Uterus (tissue), 4 donors: ENCODE results near the gene CDC25A. TPM values are rescaled to one million over a fixed set of nuclear protein-coding genes. Genes with fewer than 3 reads are reported as not detected.
A peak's percentile ranks its signal among the peaks of the same experiment; 100 is the strongest.

Experiments used
- DNase-seq, 2 donors: peaks; one replicate each; pipeline ENCODE4 v3.0.0-alpha.2; 2019 to 2020
- H3K27ac ChIP-seq, 2 donors: fragments of 200-600 bp; sonication (generic); 1 replicate in 1 of 2; 2 replicates in 1 of 2; pipeline ENCODE4 v1.5.1; 2016 to 2018
- H3K27me3 ChIP-seq, 2 donors: fragments of 200-600 bp; sonication (generic); one replicate each; pipeline ENCODE4 v1.5.1; 2018 to 2019; ENCODE audit warnings: control low read depth in 1 of 2
- H3K36me3 ChIP-seq, 2 donors: fragments of 200-600 bp; sonication (generic); one replicate each; pipeline ENCODE4 v1.5.1; 2019; ENCODE audit warnings: control low read depth in 1 of 2
- H3K4me1 ChIP-seq, 2 donors: fragments of 200-600 bp; sonication (generic); one replicate each; pipeline ENCODE4 v1.5.1; 2018 to 2019; ENCODE audit warnings: control low read depth in 1 of 2
- H3K4me3 ChIP-seq, 2 donors: fragments of 200-600 bp; sonication (generic); 1 replicate in 1 of 2; 2 replicates in 1 of 2; pipeline ENCODE4 v1.5.1; 2018 to 2019; ENCODE audit warnings: mild to moderate bottlenecking in 1 of 2
- H3K9me3 ChIP-seq, 2 donors: fragments of 200-600 bp; sonication (generic); one replicate each; pipeline ENCODE4 v1.5.1; 2019; ENCODE audit warnings: control low read depth in 1 of 2
- POLR2A ChIP-seq, 2 donors: fragments of 450-650 bp; IDR thresholded peaks; one replicate each; pipeline ENCODE4 v1.6.1; 2016; ENCODE audit warnings: antibody characterized with exemption in 2 of 2, mild to moderate bottlenecking in 1 of 2, moderate library complexity in 1 of 2
- intact Hi-C: fragments of 100-400 bp; cut with DNase I; formaldehyde crosslinking; loops from one replicate; pipeline ENCODE4 v1.15.1; 2023; ENCODE audit warnings: low total_unique reads
- total RNA-seq, 4 donors: library from RNA; depleted of rRNA in 3 of 4; stranded (reverse); fragments of >200 nt in 3 of 4; gene quantifications; one replicate each; pipeline versions ENCODE4 v1.1.0 to v1.2.4, GENCODE V29; 2014 to 2023
- TF ChIP-seq, protein P1 (sequence below), 4 experiments: fragments of 200-600 bp in 2 of 4; fragments of 450-650 bp in 2 of 4; sonication (generic) in 2 of 4; IDR thresholded peaks; one replicate each; pipeline ENCODE4 v1.5.1; 2016 to 2019; ENCODE audit warnings: antibody characterized with exemption in 4 of 4, mild to moderate bottlenecking in 2 of 4, moderate library complexity in 1 of 4
- donor health status: DM: yes; HTN: yes; CAD: no.

Gene CDC25A
- total RNA-seq, 4 donors from 2014 or later: 0.67 to 10.5 TPM; not detected in 2

DNA sequence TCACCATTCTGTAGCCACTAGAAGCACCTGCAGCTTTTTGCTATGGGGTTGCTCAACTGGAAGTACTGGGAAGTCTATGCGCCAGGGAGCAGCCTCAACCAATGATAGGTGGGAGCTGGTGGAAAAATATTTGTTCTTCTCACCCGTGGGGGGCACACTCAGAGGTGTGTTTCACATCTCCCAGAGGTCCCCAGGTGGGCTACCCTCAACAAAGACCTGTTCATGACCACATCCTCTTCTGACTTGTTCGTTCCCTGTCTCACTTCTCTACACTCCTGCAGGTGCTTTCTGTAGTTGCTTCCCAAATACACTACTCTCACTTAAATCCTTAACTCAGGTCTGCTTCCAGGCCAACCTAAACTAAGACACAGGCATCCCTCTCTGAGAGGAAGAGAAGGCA, 38.7 kb upstream of the CDC25A start:
- Histone ChIP-seq H3K9me3 (no peaks in the 10 kb centered on the region), H3K4me1 (no peaks in the 10 kb centered on the region), H3K27ac (no peak overlapping the region), H3K36me3 (no peaks in the 10 kb centered on the region), H3K27me3 (no peaks in the 10 kb centered on the region), H3K4me3 (no peak overlapping the region)
- no peak for DNase-seq
- intact Hi-C loops: no loop called here
- TF ChIP-seq, protein P1, sequence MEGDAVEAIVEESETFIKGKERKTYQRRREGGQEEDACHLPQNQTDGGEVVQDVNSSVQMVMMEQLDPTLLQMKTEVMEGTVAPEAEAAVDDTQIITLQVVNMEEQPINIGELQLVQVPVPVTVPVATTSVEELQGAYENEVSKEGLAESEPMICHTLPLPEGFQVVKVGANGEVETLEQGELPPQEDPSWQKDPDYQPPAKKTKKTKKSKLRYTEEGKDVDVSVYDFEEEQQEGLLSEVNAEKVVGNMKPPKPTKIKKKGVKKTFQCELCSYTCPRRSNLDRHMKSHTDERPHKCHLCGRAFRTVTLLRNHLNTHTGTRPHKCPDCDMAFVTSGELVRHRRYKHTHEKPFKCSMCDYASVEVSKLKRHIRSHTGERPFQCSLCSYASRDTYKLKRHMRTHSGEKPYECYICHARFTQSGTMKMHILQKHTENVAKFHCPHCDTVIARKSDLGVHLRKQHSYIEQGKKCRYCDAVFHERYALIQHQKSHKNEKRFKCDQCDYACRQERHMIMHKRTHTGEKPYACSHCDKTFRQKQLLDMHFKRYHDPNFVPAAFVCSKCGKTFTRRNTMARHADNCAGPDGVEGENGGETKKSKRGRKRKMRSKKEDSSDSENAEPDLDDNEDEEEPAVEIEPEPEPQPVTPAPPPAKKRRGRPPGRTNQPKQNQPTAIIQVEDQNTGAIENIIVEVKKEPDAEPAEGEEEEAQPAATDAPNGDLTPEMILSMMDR (IDR thresholded peaks at IDR 0.05): no peak
- TF ChIP-seq POLR2A (IDR thresholded peaks at IDR 0.05): no peak

DNA sequence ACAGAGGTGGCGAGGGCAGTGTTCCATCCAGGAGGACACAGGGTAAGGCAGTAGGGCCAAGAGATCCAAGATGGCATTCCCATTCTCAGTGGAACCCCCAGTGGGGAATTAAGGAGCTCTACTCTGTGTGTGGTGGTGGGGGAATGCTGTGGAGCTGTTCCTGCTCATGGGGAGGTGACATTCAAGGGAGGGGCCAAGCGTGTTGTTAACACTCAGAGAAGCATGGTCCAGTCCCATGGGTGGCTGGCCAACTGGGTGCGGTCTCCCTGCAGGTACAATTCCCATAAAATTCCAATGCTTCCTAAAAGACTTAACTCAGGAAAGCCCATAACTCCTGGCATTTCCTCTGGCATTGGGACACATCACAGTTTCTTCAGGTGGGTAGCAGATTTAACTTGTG, 37.4 kb upstream of the CDC25A start:
- Histone ChIP-seq H3K27ac (no peak overlapping the region), H3K4me1 (no peaks in the 10 kb centered on the region), H3K27me3 (no peaks in the 10 kb centered on the region), H3K9me3 (no peaks in the 10 kb centered on the region), H3K36me3 (no peaks in the 10 kb centered on the region), H3K4me3 (no peak overlapping the region)
- intact Hi-C loops: no loop called here
- no peak for DNase-seq
- no peak for TF ChIP-seq POLR2A (IDR thresholded peaks at IDR 0.05)
- TF ChIP-seq, protein P1 (IDR thresholded peaks at IDR 0.05): no peak

DNA sequence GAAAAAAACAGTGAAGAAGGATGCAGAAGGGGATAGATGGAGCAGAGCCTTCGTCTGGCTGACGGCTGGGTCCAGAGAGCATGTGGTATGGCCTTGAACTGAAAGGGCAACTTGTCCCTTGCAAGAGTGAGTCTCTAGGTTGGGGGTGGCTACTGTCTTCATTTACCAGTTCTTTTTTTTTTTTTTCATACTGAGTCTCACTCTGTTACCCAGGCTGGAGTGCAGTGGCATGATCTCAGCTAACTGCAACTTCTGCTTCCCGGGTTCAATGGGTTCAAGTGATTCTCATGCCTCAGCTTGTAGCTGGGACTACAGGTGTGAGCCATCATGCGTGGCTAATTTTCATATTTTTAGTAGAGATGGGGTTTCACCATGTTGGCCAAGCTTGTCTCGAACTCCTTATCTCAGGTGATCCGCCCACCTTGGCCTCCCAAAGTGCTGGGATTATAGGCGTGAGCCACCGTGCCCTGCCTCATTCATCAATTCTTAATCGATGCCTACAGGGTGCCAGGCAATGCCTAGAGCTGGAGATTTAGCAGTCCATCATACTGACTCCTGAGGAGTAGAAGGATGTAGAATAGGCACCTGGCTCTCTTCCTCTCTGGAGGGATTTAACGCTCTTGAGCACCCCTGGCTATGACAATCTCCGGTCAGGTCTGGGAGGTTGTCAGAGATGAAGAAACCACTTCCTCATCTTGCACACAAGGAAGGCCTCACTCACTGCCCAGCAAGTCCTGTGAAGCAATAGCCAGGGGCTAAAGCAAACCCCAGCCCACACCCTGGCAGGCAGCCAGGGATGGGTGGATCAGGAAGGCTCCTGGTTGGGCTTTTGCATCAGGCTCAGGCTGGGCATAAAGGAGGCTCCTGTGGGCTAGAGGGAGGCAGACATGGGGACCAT, 34.6 kb upstream of the CDC25A start, which contains the start of gene CAMP:
Gene CAMP (plus strand): TSS at position 880 of the 898 bp plus-strand sequence. CDS start 17 bp downstream, at position 897.
- H3K27ac ChIP-seq: no peak within 1 kb of the TSS
- no peaks in the 10 kb centered on the region for H3K27me3 ChIP-seq
- H3K4me1 ChIP-seq: no peaks in the 10 kb centered on the region
- no peaks in the 10 kb centered on the region for H3K9me3 ChIP-seq
- peak in 1 of 2 donors; percentile 25 for DNase-seq
- intact Hi-C loops: no loop called here
- no peak within 1 kb of the TSS for H3K4me3 ChIP-seq
- H3K36me3 ChIP-seq: no peaks in the 10 kb centered on the region
- no peak for TF ChIP-seq POLR2A (IDR thresholded peaks at IDR 0.05)
- TF ChIP-seq, protein P1 (IDR thresholded peaks at IDR 0.05): no peak

DNA sequence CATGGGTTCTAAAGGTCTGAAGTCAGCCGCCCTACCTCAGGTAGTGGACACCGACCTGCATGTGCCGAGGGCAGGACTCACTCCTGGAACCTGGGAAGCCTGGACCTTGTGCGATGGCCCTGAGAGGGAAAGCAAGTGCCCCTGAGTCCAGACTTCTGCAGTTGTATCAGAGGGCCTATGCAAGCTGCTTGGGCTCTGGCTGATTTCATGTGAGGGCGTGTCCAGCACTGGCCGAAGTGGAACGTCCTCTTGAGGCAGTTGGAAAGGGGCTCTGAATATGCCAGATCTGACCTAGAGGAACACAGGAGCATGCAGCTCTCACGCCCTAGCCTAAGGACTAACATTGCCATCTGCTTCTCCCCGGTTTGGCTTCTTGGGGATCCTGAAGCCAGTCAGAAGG, 32.5 kb upstream of the CDC25A start:
- no peak for DNase-seq
- Histone ChIP-seq H3K9me3 (no peaks in the 10 kb centered on the region), H3K27me3 (no peaks in the 10 kb centered on the region), H3K4me3 (no peak overlapping the region), H3K27ac (no peak overlapping the region), H3K4me1 (no peaks in the 10 kb centered on the region), H3K36me3 (no peaks in the 10 kb centered on the region)
- TF ChIP-seq, protein P1 (IDR thresholded peaks at IDR 0.05): no peak
- TF ChIP-seq POLR2A (IDR thresholded peaks at IDR 0.05): no peak
- intact Hi-C loops: no loop called here

DNA sequence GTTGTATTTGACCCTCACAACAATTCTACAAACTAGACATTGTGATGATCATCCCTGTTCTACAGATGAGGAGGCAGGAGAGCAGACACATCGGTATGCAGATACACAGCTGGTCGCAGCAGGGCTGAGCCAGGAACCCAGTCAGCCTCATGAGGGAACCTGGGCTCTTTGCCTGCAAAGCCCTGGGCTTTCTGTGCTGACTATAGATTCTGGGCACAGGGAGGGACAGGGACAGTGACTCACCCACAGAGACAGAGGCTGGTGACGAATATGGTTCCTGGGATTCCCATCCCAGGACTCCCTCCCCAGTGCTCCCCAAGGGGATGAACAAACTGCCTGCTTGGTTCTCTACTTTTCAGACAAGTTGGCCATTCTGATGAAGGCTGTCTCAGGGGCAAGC, 31.3 kb upstream of the CDC25A start:
- no peak for DNase-seq
- H3K36me3 ChIP-seq: no peaks in the 10 kb centered on the region
- no peak overlapping the region for H3K4me3 ChIP-seq
- H3K27me3 ChIP-seq: no peaks in the 10 kb centered on the region
- TF ChIP-seq POLR2A (IDR thresholded peaks at IDR 0.05): no peak
- TF ChIP-seq, protein P1 (IDR thresholded peaks at IDR 0.05): no peak
- H3K4me1 ChIP-seq: no peaks in the 10 kb centered on the region
- H3K27ac ChIP-seq: no peak overlapping the region
- H3K9me3 ChIP-seq: no peaks in the 10 kb centered on the region
- intact Hi-C loops: no loop called here
